ENCODE results near the gene KDM4D. TPM values are rescaled to one million over a fixed set of nuclear protein-coding genes. Genes with fewer than 3 reads are reported as not detected.

KDM4D gene
- polyA plus RNA-seq, 1 donor (not counting 4 experiments of a cell fraction or from before 2014, with no cell fraction given): 1.1 TPM

- dilution Hi-C loops (cut with MboI; ENCODE audit: extremely low pct_ligation_motif_present, low sequenced_read_pairs): no loop called here
- Histone ChIP-seq H3K27ac (ENCODE audit: control insufficient read depth, insufficient read depth, low read length) (no peak overlapping the region), H3K27me3 (ENCODE audit: control insufficient read depth, extremely low read depth, insufficient read depth, low read length) (peaks cover 5% of the 10 kb centered on the region), H3K9me1 (ENCODE audit: control insufficient read depth, extremely low read depth, insufficient read depth, low read length) (no peaks in the 10 kb centered on the region), H3K9ac (ENCODE audit: control insufficient read depth, extremely low read depth, insufficient read depth, low read length) (no peak overlapping the region), H4K20me1 (ENCODE audit: control insufficient read depth, extremely low read depth, insufficient read depth, low read length) (no peaks in the 10 kb centered on the region), H2AFZ (ENCODE audit: control insufficient read depth, low read length) (no peak overlapping the region), H3K4me2 (ENCODE audit: control insufficient read depth, extremely low read depth, insufficient read depth, low read depth, low read length) (no peak overlapping the region), H3K9me3 (ENCODE audit: control insufficient read depth, low read depth, low read length) (no peaks in the 10 kb centered on the region), H3K4me3 (ENCODE audit: control insufficient read depth in 2 of 3, extremely low read depth in 1 of 3, insufficient read depth in 2 of 3, low read depth in 1 of 3, low read length in 3 of 3) (no peak overlapping the region), H3K36me3 (ENCODE audit: control insufficient read depth in 2 of 2, extremely low read depth in 1 of 2, insufficient read depth in 2 of 2, low read length in 2 of 2) (no peaks in the 10 kb centered on the region), H3K4me1 (ENCODE audit: control insufficient read depth, extremely low read depth, insufficient read depth, low read length) (no peaks in the 10 kb centered on the region), H3K79me2 (ENCODE audit: control insufficient read depth, insufficient read depth, low read length) (no peaks in the 10 kb centered on the region)
- no peak for DNase-seq (ENCODE audit: low read depth, low spot score)
- FAIRE-seq: no peak
- no peak for TF ChIP-seq EZH2 (IDR thresholded peaks at IDR 0.05; ENCODE audit: low read length)
- no peak for TF ChIP-seq CTCF (optimal IDR thresholded peaks at IDR 0.05 in 1 of 3, IDR thresholded peaks at IDR 0.05 in 1 of 3, conservative IDR thresholded peaks at IDR 0.05 in 1 of 3; ENCODE audit: extremely low read depth in 1 of 3, insufficient read depth in 2 of 3, low read length in 3 of 3)
These were observed 15.2 kb downstream of the KDM4D start for GRCh38 chr11:94988748-94989147.

- Histone ChIP-seq H2AFZ (ENCODE audit: control insufficient read depth, low read length) (no peak overlapping the region), H3K27me3 (ENCODE audit: control insufficient read depth, extremely low read depth, insufficient read depth, low read length) (peaks cover 5% of the 10 kb centered on the region), H4K20me1 (ENCODE audit: control insufficient read depth, extremely low read depth, insufficient read depth, low read length) (no peaks in the 10 kb centered on the region), H3K9me1 (ENCODE audit: control insufficient read depth, extremely low read depth, insufficient read depth, low read length) (no peaks in the 10 kb centered on the region), H3K4me3 (ENCODE audit: control insufficient read depth in 2 of 3, extremely low read depth in 1 of 3, insufficient read depth in 2 of 3, low read depth in 1 of 3, low read length in 3 of 3) (no peak overlapping the region), H3K36me3 (ENCODE audit: control insufficient read depth in 2 of 2, extremely low read depth in 1 of 2, insufficient read depth in 2 of 2, low read length in 2 of 2) (no peaks in the 10 kb centered on the region), H3K9me3 (ENCODE audit: control insufficient read depth, low read depth, low read length) (no peaks in the 10 kb centered on the region), H3K4me2 (ENCODE audit: control insufficient read depth, extremely low read depth, insufficient read depth, low read depth, low read length) (no peak overlapping the region), H3K9ac (ENCODE audit: control insufficient read depth, extremely low read depth, insufficient read depth, low read length) (no peak overlapping the region), H3K79me2 (ENCODE audit: control insufficient read depth, insufficient read depth, low read length) (no peaks in the 10 kb centered on the region), H3K4me1 (ENCODE audit: control insufficient read depth, extremely low read depth, insufficient read depth, low read length) (no peaks in the 10 kb centered on the region), H3K27ac (ENCODE audit: control insufficient read depth, insufficient read depth, low read length) (no peak overlapping the region)
- TF ChIP-seq EZH2 (IDR thresholded peaks at IDR 0.05; ENCODE audit: low read length) (no peak), CTCF (optimal IDR thresholded peaks at IDR 0.05 in 1 of 3, IDR thresholded peaks at IDR 0.05 in 1 of 3, conservative IDR thresholded peaks at IDR 0.05 in 1 of 3; ENCODE audit: extremely low read depth in 1 of 3, insufficient read depth in 2 of 3, low read length in 3 of 3) (no peak)
- dilution Hi-C loops (cut with MboI; ENCODE audit: extremely low pct_ligation_motif_present, low sequenced_read_pairs): no loop called here
- no peak for FAIRE-seq
- no peak for DNase-seq (ENCODE audit: low read depth, low spot score)
These were observed 20.0 kb downstream of the KDM4D start for GRCh38 chr11:94993400-94993943.

Data from keratinocyte (primary cell).